ENCODE results near the gene PRKAG2.

Gene PRKAG2

DNA sequence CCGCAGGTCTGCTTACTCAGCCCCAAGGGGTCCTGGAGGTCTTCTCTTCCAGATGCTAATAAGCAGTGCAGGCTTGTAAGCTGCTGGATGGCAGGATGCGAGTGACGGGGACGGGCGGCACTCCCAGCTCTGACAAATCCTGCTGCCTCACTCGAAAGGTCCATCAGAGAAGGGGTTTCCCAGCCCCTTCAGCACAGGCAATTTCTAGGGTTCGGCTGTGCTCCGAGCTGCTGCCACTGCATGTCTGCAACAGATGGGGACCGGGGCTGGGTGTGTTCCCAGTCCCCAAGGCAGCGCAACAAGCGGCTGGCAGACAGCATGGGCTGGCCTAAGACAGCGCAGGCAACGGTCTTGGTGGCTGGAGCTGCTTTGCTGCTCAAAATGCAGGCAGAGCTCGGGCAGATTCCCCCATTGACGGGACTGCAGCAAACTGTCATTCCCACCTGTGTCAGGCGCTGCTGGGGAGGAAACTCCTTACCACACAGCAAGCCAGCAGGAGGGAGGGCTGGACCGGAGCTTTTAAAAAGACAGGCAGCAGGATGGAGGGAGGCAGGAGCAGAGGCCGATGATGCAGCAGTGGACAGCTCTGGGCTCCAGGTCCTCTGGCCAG is 62.4 kb downstream of the PRKAG2 start:
- DNase-seq: no peak

DNA sequence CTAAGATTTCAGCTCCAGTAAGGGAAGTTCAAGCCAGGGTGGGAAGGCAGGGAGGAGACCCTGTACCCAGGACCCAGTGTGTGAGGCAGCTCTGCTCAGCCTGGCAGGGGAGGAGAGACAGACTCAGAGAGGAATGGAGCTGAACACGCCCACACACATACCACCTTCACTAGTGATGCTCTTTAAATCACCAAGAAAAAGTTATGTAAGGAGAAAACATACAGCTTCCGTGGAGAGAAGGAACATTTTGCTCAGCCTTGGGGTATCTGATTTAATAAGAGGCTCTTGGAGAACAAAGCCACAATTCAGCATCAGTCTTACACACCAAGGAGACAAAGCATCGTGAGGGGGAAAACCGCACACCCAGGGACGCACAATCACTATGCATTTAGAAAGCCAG is 62.9 kb downstream of the PRKAG2 start:
- no peak for DNase-seq

- DNase-seq: no peak
Measured at GRCh38 chr7:151813445-151813844, 63.5 kb downstream of the PRKAG2 start.

- DNase-seq: no peak
Measured at GRCh38 chr7:151812967-151813366, 63.9 kb downstream of the PRKAG2 start.

DNA sequence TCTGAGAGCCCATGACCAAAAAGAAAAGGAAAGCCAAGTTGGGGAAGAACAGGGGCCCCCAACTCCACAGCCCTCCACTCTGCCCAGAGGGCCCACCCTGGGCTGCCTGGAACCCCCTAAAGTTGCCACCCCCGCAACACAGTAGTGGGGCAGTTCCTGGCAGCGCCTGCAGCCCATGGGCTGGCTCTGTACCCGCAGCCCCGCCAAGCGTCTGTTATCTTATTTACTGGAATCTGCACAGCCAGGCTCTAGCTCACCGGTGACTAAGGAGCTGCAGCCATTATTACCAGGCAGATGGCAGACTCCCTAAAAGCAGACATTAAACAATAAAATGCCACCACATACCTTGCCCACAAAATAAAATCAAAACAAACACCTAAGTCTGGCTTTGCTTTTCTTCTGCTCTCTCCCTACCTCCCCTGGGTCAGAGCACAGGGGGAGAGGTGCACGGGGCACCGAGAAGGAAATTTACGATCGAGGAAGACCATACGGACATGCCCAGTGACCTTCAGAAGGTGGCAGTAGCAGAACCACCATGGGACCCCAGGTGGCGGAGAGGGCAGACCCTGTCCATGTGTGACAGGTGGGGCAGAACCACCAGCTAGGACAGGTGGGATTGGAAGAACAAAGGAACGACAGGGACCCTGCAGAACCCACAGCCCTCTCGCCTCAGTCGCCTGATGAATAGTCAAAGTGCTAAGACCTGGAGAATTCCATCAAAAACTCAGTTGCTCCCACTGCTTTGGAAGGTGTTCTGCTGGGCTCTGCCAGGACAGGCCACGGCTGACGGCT is 66.3 kb downstream of the PRKAG2 start:
- DNase-seq: no peak

- no peak for DNase-seq
Measured at GRCh38 chr7:151809864-151810170, 67.1 kb downstream of the PRKAG2 start.

GRCh38 chr7:151809146-151809863 is 67.6 kb downstream of the PRKAG2 start:
- no peak for DNase-seq

- DNase-seq: peak; percentile 44
Measured at GRCh38 chr7:151808400-151809145, 68.3 kb downstream of the PRKAG2 start.

DNA sequence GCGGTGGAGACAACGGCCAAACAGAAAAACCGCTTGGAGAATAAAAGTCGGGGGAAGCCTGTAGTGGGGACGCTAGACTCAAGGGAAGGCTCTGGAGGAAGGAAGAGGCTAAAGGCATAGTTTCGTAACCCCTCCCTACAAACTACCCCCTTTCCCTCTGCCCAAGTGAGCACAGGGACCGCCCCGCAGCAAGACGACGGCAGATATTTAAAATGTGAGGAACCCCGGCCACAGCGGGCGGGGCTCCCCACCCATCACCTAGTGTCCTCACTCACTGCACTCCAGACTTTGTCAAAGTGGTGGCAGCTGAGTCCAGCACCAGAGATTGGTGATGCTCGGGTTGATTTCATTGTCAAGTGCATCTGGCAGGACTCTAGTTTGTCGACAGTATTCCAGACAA is 69.1 kb downstream of the PRKAG2 start:
- DNase-seq: peak; percentile 35

- DNase-seq: no peak
Measured at GRCh38 chr7:151806952-151807775, 69.8 kb downstream of the PRKAG2 start.

DNA sequence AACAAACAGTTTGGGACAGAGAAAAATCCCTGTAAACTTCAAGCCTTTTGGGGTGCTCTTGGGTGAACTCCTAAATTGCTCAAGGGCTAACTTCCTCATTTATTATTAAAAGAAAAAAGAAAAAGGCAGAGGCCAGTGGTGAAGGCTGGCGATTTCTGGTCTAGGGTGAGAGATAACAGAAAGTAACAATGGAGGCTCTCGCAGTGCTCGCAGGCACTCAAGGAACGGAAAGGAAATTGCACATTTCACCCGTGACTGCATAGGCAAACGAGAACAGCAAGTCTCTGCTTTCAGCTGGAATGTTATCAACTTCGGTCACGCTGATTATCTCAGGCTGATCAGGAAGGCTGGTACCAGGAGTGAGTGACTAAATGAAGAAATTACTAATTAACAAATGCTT is 70.7 kb downstream of the PRKAG2 start:
- peak; percentile 31 for DNase-seq

GRCh38 chr7:151805191-151805590 is 71.7 kb downstream of the PRKAG2 start:
- DNase-seq: no peak

- no peak for DNase-seq
Measured at GRCh38 chr7:151804756-151805155, 72.2 kb downstream of the PRKAG2 start.

- no peak for DNase-seq
Measured at GRCh38 chr7:151803841-151804240, 73.1 kb downstream of the PRKAG2 start.

- DNase-seq: no peak
Measured at GRCh38 chr7:151802469-151802846, 74.5 kb downstream of the PRKAG2 start.

- no peak for DNase-seq
Measured at GRCh38 chr7:151801782-151802468, 75.0 kb downstream of the PRKAG2 start.

- no peak for DNase-seq
Measured at GRCh38 chr7:151801291-151801690, 75.6 kb downstream of the PRKAG2 start.

- DNase-seq: no peak
Measured at GRCh38 chr7:151800861-151801260, 76.1 kb downstream of the PRKAG2 start.

DNA sequence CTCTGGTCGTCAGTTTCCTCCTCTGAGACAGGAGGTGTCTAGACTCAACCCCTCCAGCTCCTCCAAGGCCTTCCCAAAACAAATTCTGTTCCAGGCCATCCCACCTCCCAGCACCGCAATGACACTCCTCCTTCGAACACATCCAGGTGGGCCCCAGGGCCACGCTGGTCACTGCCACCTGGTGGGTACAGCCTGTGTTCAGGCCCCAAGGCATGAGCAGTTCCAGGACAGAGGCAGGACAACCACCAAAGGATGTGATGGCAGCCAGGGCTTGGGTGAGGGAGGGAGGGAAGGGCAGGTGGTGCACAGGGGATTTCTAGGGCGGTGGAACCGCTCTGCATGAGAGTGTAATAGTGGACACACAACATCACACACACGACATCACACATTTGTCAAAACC is 76.5 kb downstream of the PRKAG2 start:
- DNase-seq: no peak

DNA sequence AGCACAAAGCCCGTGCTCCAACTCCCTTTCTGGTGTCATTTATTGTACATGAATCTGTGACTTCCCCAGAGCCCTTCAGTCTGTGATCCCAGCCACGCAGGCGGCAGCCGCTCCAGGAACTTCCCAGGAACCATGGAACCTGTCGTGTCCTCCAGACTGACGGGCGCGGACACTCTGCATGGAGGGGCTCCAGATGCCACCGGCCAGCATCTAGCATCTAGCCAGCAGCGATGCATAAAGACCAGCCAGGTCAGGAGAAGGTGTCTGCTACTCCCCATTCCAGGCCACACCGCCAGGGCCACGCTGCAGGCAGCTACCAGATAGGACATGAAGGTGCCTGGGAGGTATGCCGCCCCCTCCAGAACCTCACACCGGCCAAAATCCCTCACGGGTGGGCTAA is 77.4 kb downstream of the PRKAG2 start:
- DNase-seq: no peak

- DNase-seq: no peak
Measured at GRCh38 chr7:151798851-151799448, 78.0 kb downstream of the PRKAG2 start.
